Esophagus squamous epithelium (tissue), 4 donors: ENCODE measurements around the gene CREB3L1.

ENCODE experiments used
- POLR2A ChIP-seq, 4 donors: fragments of 450-650 bp; IDR thresholded peaks; one replicate each; pipeline ENCODE4 v1.6.1; 2017; ENCODE audit warnings: antibody characterized with exemption in 4 of 4, mild to moderate bottlenecking in 4 of 4, moderate library complexity in 3 of 4
- TF ChIP-seq, protein P1 (sequence below), 6 experiments: fragments of 450-650 bp in 4 of 6; fragments of 200-600 bp in 2 of 6; sonication (generic) in 2 of 6; IDR thresholded peaks; one replicate each; pipeline ENCODE4 v1.5.1; 2016 to 2019; ENCODE audit warnings: antibody characterized with exemption in 6 of 6, mild to moderate bottlenecking in 4 of 6, moderate library complexity in 4 of 6

GRCh38 chr11:46272816-46273427 is 4.5 kb upstream of the CREB3L1 start:
- TF ChIP-seq POLR2A (IDR thresholded peaks at IDR 0.05), result no peak
- TF ChIP-seq, protein P1, sequence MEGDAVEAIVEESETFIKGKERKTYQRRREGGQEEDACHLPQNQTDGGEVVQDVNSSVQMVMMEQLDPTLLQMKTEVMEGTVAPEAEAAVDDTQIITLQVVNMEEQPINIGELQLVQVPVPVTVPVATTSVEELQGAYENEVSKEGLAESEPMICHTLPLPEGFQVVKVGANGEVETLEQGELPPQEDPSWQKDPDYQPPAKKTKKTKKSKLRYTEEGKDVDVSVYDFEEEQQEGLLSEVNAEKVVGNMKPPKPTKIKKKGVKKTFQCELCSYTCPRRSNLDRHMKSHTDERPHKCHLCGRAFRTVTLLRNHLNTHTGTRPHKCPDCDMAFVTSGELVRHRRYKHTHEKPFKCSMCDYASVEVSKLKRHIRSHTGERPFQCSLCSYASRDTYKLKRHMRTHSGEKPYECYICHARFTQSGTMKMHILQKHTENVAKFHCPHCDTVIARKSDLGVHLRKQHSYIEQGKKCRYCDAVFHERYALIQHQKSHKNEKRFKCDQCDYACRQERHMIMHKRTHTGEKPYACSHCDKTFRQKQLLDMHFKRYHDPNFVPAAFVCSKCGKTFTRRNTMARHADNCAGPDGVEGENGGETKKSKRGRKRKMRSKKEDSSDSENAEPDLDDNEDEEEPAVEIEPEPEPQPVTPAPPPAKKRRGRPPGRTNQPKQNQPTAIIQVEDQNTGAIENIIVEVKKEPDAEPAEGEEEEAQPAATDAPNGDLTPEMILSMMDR (IDR thresholded peaks at IDR 0.05), result no peak
